NCI-H2196 (cell line): Measurements from ENCODE around the gene GLYR1.
A peak's percentile ranks its signal among the peaks of the same experiment; 100 is the strongest.
"Not testable (repeated sequence)": the region's sequence is repeated elsewhere in the genome, so short reads cannot be mapped to it uniquely, and the experiment has no call there.

Experiments
- DNase-seq: peaks from one replicate; lab custom pipeline; 2025; ENCODE audit not compliant: unreplicated experiment; lab: John Stamatoyannopoulos, UW

The GLYR1 gene

GRCh38 chr16:4790261-4790660, 56.8 kb downstream of the GLYR1 start:
- DNase-seq, result no peak

GRCh38 chr16:4788910-4789309, 58.2 kb downstream of the GLYR1 start:
- no peak for DNase-seq

- DNase-seq, result no peak
Measured at GRCh38 chr16:4788489-4788889, 58.6 kb downstream of the GLYR1 start.

GRCh38 chr16:4787627-4788482, 59.2 kb downstream of the GLYR1 start, which contains the start of gene SEPTIN12:
TSS of gene SEPTIN12 (minus strand) at chr16:4788345. CDS start at chr16:4787645, 700 bp downstream.
- DNase-seq, result no peak

- no peak for DNase-seq
Measured at GRCh38 chr16:4787068-4787467, 60.0 kb downstream of the GLYR1 start.

- DNase-seq, result no peak
Measured at GRCh38 chr16:4785758-4786433, 61.2 kb downstream of the GLYR1 start.

- DNase-seq, result not testable (repeated sequence)
Measured at GRCh38 chr16:4784444-4784987, 62.6 kb downstream of the GLYR1 start.

- no peak for DNase-seq
Measured at GRCh38 chr16:4783951-4784336, 63.1 kb downstream of the GLYR1 start.

GRCh38 chr16:4783251-4783950, 63.7 kb downstream of the GLYR1 start:
- no peak for DNase-seq

- no peak for DNase-seq
Measured at GRCh38 chr16:4780235-4780634, 66.9 kb downstream of the GLYR1 start.

GRCh38 chr16:4778050-4778392, 69.1 kb downstream of the GLYR1 start:
- DNase-seq, result no peak

GRCh38 chr16:4777339-4778049, 69.6 kb downstream of the GLYR1 start:
- no peak for DNase-seq

GRCh38 chr16:4776141-4776705, 70.9 kb downstream of the GLYR1 start:
- no peak for DNase-seq

GRCh38 chr16:4775005-4775404, 72.1 kb downstream of the GLYR1 start:
- DNase-seq, result no peak

- DNase-seq, result no peak
Measured at GRCh38 chr16:4772351-4772750, 74.7 kb downstream of the GLYR1 start.

GRCh38 chr16:4771646-4772045, 75.4 kb downstream of the GLYR1 start:
- DNase-seq, result no peak

- DNase-seq, result no peak
Measured at GRCh38 chr16:4769306-4769638, 77.8 kb downstream of the GLYR1 start.

GRCh38 chr16:4768549-4769305, 78.4 kb downstream of the GLYR1 start:
- peak; percentile 97 for DNase-seq

GRCh38 chr16:4767872-4768548, 79.1 kb downstream of the GLYR1 start:
- DNase-seq, result no peak
